Measurements from ENCODE around the gene RHBDL2.
"Not testable (repeated sequence)": the region's sequence is repeated elsewhere in the genome, so short reads cannot be mapped to it uniquely, and the experiment has no call there.

Gene RHBDL2

GRCh38 chr1:38932571-38932970 is 9.1 kb downstream of the RHBDL2 start:
- DNase-seq: no peak

GRCh38 chr1:38929476-38929875 is 12.2 kb downstream of the RHBDL2 start:
- DNase-seq: no peak

- no peak for DNase-seq
Measured at GRCh38 chr1:38929054-38929453, 12.6 kb downstream of the RHBDL2 start.

GRCh38 chr1:38926091-38926490 is 15.5 kb downstream of the RHBDL2 start:
- DNase-seq: no peak

DNA sequence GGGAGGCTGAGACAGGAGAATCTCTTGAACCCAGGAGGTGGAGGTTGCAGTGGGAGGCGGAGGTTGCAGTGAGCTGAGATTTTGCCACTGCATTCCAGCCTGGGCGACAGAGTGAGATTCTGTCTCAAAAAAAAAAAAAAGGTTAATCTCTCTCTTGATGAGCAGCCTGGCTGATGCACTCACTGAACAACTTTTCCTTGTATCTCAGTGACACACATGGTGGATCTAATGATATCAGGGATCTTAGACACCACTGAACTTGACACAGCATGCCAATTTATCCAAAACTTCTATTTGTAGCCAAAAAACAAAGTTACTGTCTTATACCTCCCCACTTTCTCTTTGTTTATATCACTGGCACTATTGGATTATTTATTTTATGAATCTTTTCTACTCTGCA is 16.2 kb downstream of the RHBDL2 start:
- no peak for DNase-seq

DNA sequence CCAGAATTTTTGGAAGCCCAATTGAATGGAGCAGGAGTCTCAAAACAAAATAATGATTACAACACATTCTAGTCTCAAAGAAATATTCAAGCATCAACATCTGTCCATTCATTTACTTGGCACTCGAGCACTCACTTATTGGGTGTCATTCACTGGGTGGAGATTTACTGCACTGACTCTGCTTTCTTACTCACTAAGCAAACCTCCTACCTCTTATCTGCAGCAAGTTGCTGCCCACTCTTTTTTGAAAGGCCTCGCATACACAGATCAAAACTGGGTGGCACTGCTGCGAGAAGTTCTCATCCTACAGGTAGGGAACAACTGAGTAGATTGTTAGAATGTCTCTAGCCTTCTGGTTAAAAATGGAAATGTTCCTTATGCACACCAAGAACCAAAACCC is 18.0 kb downstream of the RHBDL2 start:
- no peak for DNase-seq

- no peak for DNase-seq
Measured at GRCh38 chr1:38919130-38919529, 22.5 kb downstream of the RHBDL2 start.

GRCh38 chr1:38918568-38918967 is 23.1 kb downstream of the RHBDL2 start:
- DNase-seq: no peak

DNA sequence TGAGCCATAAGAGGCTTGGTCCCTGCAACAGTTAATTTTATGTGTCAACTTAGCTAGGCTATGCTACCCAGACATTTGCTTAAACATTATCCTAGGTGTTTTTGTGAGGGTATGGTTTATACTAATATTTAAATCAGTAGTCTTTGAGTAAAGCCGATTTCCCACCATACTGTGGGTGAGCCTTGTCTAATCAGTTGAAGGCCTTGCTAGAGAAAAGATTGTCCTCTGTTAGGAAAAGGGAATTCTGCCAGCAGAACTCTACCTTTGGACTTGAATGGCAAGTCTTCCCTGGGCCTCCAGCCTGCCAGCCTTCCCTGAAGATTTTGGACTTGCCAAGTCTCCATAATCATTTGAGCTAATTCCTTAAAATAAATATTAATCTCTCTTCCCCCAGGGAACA is 23.9 kb downstream of the RHBDL2 start:
- DNase-seq: no peak

DNA sequence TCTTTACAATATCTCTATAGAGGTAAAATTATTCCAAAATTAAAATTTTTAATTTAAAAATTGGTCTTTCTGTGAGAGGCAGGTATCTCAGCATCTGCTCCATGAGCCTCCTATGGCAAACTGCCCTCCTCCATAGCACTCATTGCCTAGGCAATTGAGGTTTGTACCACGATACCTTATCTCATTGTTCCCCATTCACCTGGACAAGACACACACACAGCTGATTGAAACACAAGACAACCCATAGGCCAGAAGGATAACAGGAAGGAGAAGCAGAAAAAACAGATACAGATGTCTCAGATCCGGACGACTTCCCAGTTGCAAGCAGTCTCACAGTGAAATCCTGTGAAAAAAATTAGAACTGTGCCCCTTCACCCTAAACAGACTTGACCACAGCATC is 24.3 kb downstream of the RHBDL2 start:
- no peak for DNase-seq

GRCh38 chr1:38915352-38915948 is 26.2 kb downstream of the RHBDL2 start:
- DNase-seq: no peak

GRCh38 chr1:38914908-38915307 is 26.7 kb downstream of the RHBDL2 start:
- not testable (repeated sequence) for DNase-seq

- no peak for DNase-seq
Measured at GRCh38 chr1:38908821-38909220, 32.8 kb downstream of the RHBDL2 start.

- no peak for DNase-seq
Measured at GRCh38 chr1:38905985-38906384, 35.6 kb downstream of the RHBDL2 start.

DNA sequence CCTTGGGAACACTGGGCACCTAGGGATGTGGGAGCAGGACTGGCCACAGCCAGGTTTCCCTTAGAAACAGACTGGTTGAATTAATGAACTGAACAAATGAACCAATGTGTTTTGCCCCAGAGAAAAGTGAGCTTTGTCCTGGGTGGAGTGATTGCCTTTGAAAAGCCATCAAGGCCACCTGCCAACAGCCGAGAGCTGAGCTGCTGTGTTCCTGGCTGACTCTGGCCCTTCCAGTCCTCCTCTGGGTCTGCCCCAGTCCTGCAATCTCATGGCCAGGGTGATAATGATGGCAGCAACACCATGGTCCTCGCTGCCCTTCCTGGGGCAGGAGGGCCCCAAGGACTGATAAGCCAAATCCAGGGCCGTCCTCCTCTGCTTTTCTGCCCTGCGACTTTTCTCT is 42.1 kb downstream of the RHBDL2 start:
- DNase-seq: no peak

DNA sequence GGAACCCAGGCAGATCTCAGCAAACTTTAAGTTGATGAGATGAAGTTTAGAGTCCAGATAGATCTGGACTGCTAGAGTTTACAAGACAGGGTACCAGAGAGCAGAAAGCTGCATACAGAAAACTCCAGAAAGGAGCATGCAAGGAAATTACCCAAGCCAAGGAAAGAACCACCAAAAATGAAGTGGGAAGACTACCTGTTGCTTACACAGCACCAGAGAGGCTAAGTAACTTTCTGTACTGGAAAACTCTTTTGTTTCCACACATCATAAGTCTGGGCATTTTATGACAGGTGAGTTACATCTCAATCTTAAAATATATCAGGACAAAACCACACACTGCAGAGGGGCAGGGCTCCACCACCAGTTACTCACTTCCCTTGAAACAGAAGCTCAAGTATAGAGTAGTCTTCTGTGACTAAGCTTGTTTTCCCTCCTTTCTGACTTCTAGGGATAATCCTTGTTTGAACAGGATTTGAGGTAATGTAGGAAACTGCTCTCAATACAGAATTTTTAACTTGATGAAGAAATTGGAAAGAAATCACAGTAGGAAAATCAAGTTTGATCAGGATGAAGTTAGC is 42.9 kb downstream of the RHBDL2 start:
- no peak for DNase-seq

- DNase-seq: no peak
Measured at GRCh38 chr1:38896169-38896568, 45.5 kb downstream of the RHBDL2 start.

- DNase-seq: no peak
Measured at GRCh38 chr1:38892976-38893375, 48.7 kb downstream of the RHBDL2 start.

GRCh38 chr1:38891753-38892152 is 49.9 kb downstream of the RHBDL2 start:
- no peak for DNase-seq

GRCh38 chr1:38889589-38889988 is 52.0 kb downstream of the RHBDL2 start:
- DNase-seq: no peak

DNA sequence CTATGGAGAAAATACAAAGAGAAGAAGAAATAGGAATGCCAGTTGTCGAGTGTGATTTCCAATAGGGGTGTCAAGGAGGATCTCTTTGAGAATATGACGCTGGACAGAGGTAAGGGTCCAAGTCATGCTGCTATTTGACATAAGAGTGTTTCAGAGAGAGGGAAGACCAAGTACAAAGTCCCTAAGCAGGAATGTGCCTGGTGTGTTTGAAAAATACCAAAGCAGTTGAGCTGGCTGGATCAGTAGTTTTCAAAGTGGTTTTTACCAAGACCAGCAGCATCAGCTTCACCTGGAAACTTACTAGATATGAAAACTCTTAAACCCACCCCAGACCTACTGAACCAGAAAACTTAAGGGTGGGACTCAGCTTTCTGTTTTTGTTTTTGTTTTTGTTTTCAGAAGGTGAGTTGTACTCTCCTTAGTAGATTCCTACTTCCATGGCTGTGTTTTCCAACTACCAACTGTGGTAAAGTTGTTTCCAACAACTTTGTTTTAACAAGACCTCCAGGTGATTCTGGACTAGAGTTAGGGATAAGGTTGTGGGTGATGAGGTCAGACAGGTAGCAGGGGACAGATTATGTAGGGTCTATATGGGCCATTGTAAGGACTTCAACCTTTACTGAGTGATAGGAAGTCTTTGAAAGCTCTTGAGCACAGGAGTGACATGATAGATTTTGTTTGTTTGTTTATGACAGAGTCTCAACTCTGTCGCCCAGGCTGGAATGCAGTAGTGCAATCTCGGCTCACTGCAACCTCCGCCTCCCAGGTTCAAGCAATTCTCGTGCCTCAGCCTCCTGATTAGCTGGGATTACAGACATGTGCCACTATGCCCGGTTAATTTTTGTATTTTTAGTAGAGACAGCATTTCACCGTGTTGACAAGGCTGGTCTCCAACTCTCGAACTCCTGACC is 53.0 kb downstream of the RHBDL2 start:
- no peak for DNase-seq

GRCh38 chr1:38885092-38885491 is 56.5 kb downstream of the RHBDL2 start:
- no peak for DNase-seq

DNA sequence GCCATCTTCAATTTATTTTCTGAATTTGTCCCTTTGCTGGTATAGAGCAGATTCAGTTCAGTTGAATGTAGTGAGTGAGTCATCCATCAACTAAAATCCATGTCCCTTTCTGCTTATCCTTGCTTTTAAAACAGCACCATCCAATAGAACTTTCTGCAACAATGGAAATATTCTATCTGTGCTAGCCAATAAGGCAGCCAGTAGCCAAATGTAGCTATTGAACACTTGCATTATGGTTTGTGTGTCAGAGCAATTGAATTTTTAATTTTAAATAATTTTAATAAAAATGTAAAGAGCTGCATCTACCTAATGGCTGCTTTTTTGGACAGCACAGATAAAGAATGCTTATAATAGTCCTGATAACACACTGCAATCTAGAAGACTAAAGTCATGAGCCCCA is 60.1 kb downstream of the RHBDL2 start, which contains the start of gene GJA9:
TSS of gene GJA9 (minus strand) at position 101 of the 400 bp plus-strand sequence. CDS start 5,489 bp downstream, outside the sequence.
- no peak for DNase-seq

- DNase-seq: no peak
Measured at GRCh38 chr1:38875811-38876210, 65.8 kb downstream of the RHBDL2 start.
